DND-41 (cell line): ENCODE data around the gene APMAP.
A peak's percentile ranks its signal among the peaks of the same experiment; 100 is the strongest.

ENCODE experiments used
- ATAC-seq: fragments of 200-7000 bp; cut with Tn5 transposase; 3 replicates; pipeline ENCODE4 v1.9.1; 2021; ENCODE audit warnings: low read depth; ENCODE audit not compliant: insufficient read depth
- DNase-seq: peaks from one replicate; pipeline ENCODE4 v3.0.0-alpha.2; 2020
- H2AFZ ChIP-seq: 2 replicates; pipeline ENCODE4 v1.6.0; 2012; ENCODE audit warnings: low read depth, low read length
- H3K27ac ChIP-seq: 2 replicates; pipeline ENCODE4 v1.5.1; 2012; ENCODE audit warnings: low read length, inconsistent platforms
- H3K27me3 ChIP-seq: fragments of 200-600 bp; sonication (generic); 2 replicates; pipeline ENCODE4 v1.6.0; 2012; ENCODE audit warnings: low read length, mild to moderate bottlenecking, inconsistent platforms; ENCODE audit not compliant: insufficient read depth, poor library complexity
- H3K36me3 ChIP-seq: 2 replicates; pipeline ENCODE4 v1.5.1; 2012; ENCODE audit warnings: low read length, inconsistent platforms; ENCODE audit not compliant: insufficient read depth
- H3K4me1 ChIP-seq: 2 replicates; pipeline ENCODE4 v1.5.1; 2012; ENCODE audit warnings: mild to moderate bottlenecking, low read length; ENCODE audit not compliant: insufficient read depth
- H3K4me2 ChIP-seq: 2 replicates; pipeline ENCODE4 v1.6.0; 2012; ENCODE audit warnings: mild to moderate bottlenecking, moderate library complexity, low read length, inconsistent platforms; ENCODE audit not compliant: insufficient read depth
- H3K4me3 ChIP-seq, 2 experiments: fragments of 200-600 bp in 1 of 2; shearing (Covaris generic) in 1 of 2; 2 replicates each; pipeline ENCODE4 v1.5.1; 2012 to 2016; ENCODE audit warnings: inconsistent platforms in 2 of 2, low read length in 2 of 2, mild to moderate bottlenecking in 2 of 2, low read depth in 1 of 2, moderate library complexity in 1 of 2
- H3K79me2 ChIP-seq: 2 replicates; pipeline ENCODE4 v1.6.0; 2012; ENCODE audit warnings: low read length, inconsistent platforms; ENCODE audit not compliant: insufficient read depth
- H3K9ac ChIP-seq: 2 replicates; pipeline ENCODE4 v1.6.0; 2012; ENCODE audit warnings: low read depth, mild to moderate bottlenecking, inconsistent platforms, low read length, moderate library complexity
- H3K9me3 ChIP-seq: 2 replicates; pipeline ENCODE4 v1.5.1; 2012; ENCODE audit warnings: low read length, moderate library complexity, mild to moderate bottlenecking, inconsistent platforms; ENCODE audit not compliant: insufficient read depth, severe bottlenecking
- H4K20me1 ChIP-seq: 2 replicates; pipeline ENCODE4 v1.6.0; 2012; ENCODE audit warnings: low read length; ENCODE audit not compliant: insufficient read depth
- EZH2 ChIP-seq: IDR thresholded peaks from 3 replicates; pipeline ENCODE4 v1.6.1; 2012; ENCODE audit warnings: borderline replicate concordance, low read depth, mild to moderate bottlenecking, moderate library complexity, low read length, inconsistent platforms; ENCODE audit not compliant: severe bottlenecking
- TF ChIP-seq, protein P1 (sequence below): IDR thresholded peaks from 2 replicates; pipeline ENCODE4 v1.5.1; 2012; ENCODE audit warnings: borderline replicate concordance, low read length, moderate library complexity, mild to moderate bottlenecking; ENCODE audit not compliant: poor library complexity, severe bottlenecking; ENCODE audit errors: extremely low read depth

Gene APMAP

DNA sequence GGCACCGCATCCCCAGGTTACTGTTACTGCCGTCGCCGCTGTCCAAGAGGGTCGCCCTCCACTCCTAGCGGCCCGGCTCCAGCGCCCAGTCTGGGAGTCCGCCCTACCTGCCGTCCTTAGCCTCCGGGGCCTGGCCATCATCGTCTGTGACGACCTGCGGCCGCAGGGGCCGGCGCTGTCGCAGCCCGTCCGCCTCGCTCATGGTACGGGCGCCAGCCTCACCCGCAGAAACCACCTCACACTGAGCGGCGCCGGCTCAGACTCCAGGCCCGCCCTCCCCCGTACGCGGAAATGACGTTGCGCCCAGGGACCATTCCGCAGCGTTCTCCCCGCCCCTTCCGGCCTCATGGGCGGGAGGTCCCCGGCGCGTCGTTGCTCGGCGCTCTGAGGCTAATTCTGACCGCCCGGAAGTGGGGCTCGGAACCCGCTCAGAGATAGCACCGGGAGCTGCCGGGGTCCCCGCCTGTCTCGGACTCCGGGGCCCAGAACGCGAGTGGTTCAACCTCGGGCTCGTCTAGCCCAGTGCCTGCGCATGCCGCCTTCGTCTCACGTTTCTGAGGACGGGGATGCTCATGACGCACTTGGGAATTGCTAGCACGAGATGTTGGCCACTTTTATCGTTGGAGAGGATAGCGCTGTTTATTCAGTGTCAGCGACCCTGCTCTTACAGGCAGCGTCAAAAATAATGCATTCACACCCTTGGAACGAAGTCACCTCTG is at the start of gene APMAP:
Gene APMAP, minus strand, starts transcription at position 265 of the 719 bp plus-strand sequence. Its CDS starts 63 bp downstream, at position 202.
- peak; percentile 96 for DNase-seq
- H2AFZ ChIP-seq, result peak within 1 kb of the TSS; percentile 87
- no peaks in the 10 kb centered on the region for H3K27me3 ChIP-seq

DNA sequence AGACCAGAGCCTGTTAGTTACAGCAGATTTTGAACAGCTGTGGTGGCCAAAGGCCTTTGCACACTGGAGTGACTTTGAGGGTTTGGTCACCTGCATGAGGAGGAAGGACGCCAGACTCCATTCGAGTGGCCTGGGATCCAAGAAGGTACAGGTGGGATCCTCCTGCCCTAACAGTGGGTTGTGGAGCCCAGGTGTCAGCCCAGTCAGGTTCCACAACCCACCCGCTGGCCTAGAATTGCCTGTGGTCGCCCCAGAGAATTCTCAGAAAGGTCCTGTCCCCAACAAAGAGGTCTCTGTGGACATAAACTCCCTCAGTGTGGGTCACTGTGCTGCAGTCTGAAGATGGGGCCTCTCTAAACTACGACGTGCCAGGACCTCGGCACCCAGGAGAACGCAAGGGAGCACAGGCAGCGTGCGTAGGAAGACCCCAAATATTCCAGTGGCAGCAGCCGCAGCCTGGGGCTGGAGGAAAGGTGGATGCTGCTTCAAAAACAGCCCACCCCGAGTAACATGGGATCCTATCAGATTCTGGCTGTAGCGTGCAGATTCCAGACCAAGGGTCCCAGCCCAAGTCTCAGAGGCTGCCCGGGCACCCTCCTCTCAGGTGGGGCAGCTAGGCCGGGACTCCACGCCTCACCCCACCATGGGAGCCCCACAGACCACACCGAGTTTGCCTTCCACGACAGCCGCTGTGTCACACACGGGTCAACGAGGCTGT is 49.4 kb upstream of the APMAP start:
- Histone ChIP-seq H3K27me3 (no peaks in the 10 kb centered on the region), H3K79me2 (peaks cover 50% of the 10 kb centered on the region), H3K9ac (peak overlapping the region; percentile 47), H3K4me2 (peak overlapping the region; percentile 59), H3K4me3 (peak overlapping the region in 1 of 2 experiments; percentile 39; a peak in 2 of 4 replicates), H2AFZ (no peak overlapping the region), H3K4me1 (peaks cover 42% of the 10 kb centered on the region), H3K36me3 (peaks cover 47% of the 10 kb centered on the region), H3K27ac (peak overlapping the region; percentile 90), H4K20me1 (peaks cover 27% of the 10 kb centered on the region), H3K9me3 (no peaks in the 10 kb centered on the region)
- TF ChIP-seq, protein P1, sequence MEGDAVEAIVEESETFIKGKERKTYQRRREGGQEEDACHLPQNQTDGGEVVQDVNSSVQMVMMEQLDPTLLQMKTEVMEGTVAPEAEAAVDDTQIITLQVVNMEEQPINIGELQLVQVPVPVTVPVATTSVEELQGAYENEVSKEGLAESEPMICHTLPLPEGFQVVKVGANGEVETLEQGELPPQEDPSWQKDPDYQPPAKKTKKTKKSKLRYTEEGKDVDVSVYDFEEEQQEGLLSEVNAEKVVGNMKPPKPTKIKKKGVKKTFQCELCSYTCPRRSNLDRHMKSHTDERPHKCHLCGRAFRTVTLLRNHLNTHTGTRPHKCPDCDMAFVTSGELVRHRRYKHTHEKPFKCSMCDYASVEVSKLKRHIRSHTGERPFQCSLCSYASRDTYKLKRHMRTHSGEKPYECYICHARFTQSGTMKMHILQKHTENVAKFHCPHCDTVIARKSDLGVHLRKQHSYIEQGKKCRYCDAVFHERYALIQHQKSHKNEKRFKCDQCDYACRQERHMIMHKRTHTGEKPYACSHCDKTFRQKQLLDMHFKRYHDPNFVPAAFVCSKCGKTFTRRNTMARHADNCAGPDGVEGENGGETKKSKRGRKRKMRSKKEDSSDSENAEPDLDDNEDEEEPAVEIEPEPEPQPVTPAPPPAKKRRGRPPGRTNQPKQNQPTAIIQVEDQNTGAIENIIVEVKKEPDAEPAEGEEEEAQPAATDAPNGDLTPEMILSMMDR, result no peak
- TF ChIP-seq EZH2, result no peak
- no peak for ATAC-seq
- DNase-seq, result no peak

More for the DNA sequence above, at the start of gene APMAP:
- peak within 1 kb of the TSS; percentile 63 for H3K9ac ChIP-seq
- ATAC-seq, result peak; percentile 91
- H3K4me3 ChIP-seq, result peak within 1 kb of the TSS; percentile 50 to 80
- peaks cover 8% of the 10 kb centered on the region; the same call in 1 of the 2 replicates for H4K20me1 ChIP-seq
- peaks cover 6% of the 10 kb centered on the region for H3K36me3 ChIP-seq
- H3K9me3 ChIP-seq, result no peaks in the 10 kb centered on the region
- TF ChIP-seq, protein P1, result no peak
- no peak for TF ChIP-seq EZH2
- H3K27ac ChIP-seq, result peak within 1 kb of the TSS; percentile 87
- peaks cover 49% of the 10 kb centered on the region for H3K79me2 ChIP-seq
- H3K4me1 ChIP-seq, result peaks cover 54% of the 10 kb centered on the region
- peak within 1 kb of the TSS; percentile 91 for H3K4me2 ChIP-seq

DNA sequence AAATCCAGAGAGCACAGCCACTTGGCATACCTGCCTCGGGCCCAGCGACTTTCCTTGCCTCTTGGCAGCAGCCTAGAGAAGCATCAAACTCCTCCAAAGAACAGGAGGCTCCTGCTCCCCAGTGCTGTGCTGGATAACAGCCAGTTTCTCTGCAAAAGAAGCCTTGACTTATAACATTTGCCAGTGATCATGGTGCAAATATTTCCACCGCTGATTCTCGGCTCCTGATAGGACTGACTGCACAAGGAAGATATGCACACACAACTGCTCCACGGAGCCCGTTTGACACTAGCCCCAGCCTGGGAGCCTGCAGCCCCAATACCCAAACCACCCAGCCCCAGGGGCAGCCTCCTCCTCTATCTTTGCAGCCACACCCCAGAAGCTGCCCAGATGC is 47.9 kb upstream of the APMAP start:
- Histone ChIP-seq H3K36me3 (peaks cover 33% of the 10 kb centered on the region), H2AFZ (no peak overlapping the region), H3K27ac (no peak overlapping the region), H4K20me1 (peaks cover 24% of the 10 kb centered on the region), H3K79me2 (peaks cover 53% of the 10 kb centered on the region), H3K9ac (no peak overlapping the region), H3K4me3 (no peak overlapping the region), H3K27me3 (no peaks in the 10 kb centered on the region), H3K4me2 (no peak overlapping the region), H3K4me1 (peaks cover 56% of the 10 kb centered on the region), H3K9me3 (no peaks in the 10 kb centered on the region)
- TF ChIP-seq, protein P1, result no peak
- no peak for TF ChIP-seq EZH2
- no peak for ATAC-seq
- no peak for DNase-seq
